CD4-positive, alpha-beta T cell (primary cell): ENCODE data around the gene CABP1. TPM values are rescaled to one million over a fixed set of nuclear protein-coding genes. Genes with fewer than 3 reads are reported as not detected.

Source experiments
- ATAC-seq: fragments of 200-7000 bp; cut with Tn5 transposase; one replicate; pipeline ENCODE4 v1.10.0; 2022; ENCODE audit warnings: mild to moderate bottlenecking; ENCODE audit not compliant: poor library complexity
- CTCF ChIA-PET: fragments of 350-600 bp; sonication (Branson Sonifier 250); formaldehyde crosslinking; loops from one replicate; lab custom pipeline; 2021; ENCODE audit warnings: antibody characterized with exemption, inconsistent platforms; lab: Charles Lee
- POLR2A ChIA-PET: fragments of 350-600 bp; sonication (Branson Sonifier 250); formaldehyde crosslinking; loops from one replicate; lab custom pipeline; 2021; ENCODE audit warnings: antibody characterized with exemption, inconsistent platforms; lab: Charles Lee
- DNase-seq, 14 experiments: peaks; one replicate each; pipeline ENCODE4 v3.0.0-alpha.2; 2013 to 2020; ENCODE audit warnings: mixed read lengths in 2 of 14
- H3K27ac ChIP-seq, 2 donors: one replicate each; pipeline versions ENCODE4 v1.5.1 to v1.7.0; 2013; ENCODE audit warnings: low read length in 2 of 2, low read depth in 1 of 2, mild to moderate bottlenecking in 1 of 2
- H3K27me3 ChIP-seq, 2 experiments: 1 replicate in 1 of 2; 2 replicates in 1 of 2; pipeline versions ENCODE4 v1.6.1 to v1.7.0; 2013; ENCODE audit warnings: low read length in 2 of 2, control low read depth in 1 of 2, mild to moderate bottlenecking in 1 of 2, moderate library complexity in 1 of 2; ENCODE audit not compliant: insufficient read depth in 2 of 2, control insufficient read depth in 1 of 2
- H3K36me3 ChIP-seq: one replicate; pipeline ENCODE4 v1.6.1; 2013; ENCODE audit warnings: low read length, control low read depth; ENCODE audit not compliant: insufficient read depth
- H3K4me1 ChIP-seq: one replicate; pipeline ENCODE4 v1.6.1; 2013; ENCODE audit warnings: low read length, control low read depth; ENCODE audit not compliant: insufficient read depth
- H3K4me3 ChIP-seq: one replicate; pipeline ENCODE4 v1.5.1; 2013; ENCODE audit warnings: mild to moderate bottlenecking, low read length, moderate library complexity
- H3K9me3 ChIP-seq, 2 experiments: 1 replicate in 1 of 2; 2 replicates in 1 of 2; pipeline versions ENCODE4 v1.6.1 to v1.7.0; 2013; ENCODE audit warnings: low read length in 2 of 2, mild to moderate bottlenecking in 2 of 2, control low read depth in 1 of 2, moderate library complexity in 1 of 2; ENCODE audit not compliant: control insufficient read depth in 1 of 2, insufficient read depth in 1 of 2
- H3K27ac Mint-ChIP-seq: one replicate; pipeline ENCODE4 v1.8.0; 2020; ENCODE audit warnings: mixed read lengths
- H3K27me3 Mint-ChIP-seq: one replicate; pipeline ENCODE4 v1.8.0; 2021; ENCODE audit warnings: mixed read lengths
- H3K36me3 Mint-ChIP-seq: one replicate; pipeline ENCODE4 v1.8.0; 2021; ENCODE audit warnings: low read depth, mixed read lengths
- H3K4me1 Mint-ChIP-seq: one replicate; pipeline ENCODE4 v1.8.0; 2021; ENCODE audit warnings: low read depth, mixed read lengths
- H3K4me3 Mint-ChIP-seq: one replicate; pipeline ENCODE4 v1.8.0; 2020; ENCODE audit warnings: mild to moderate bottlenecking, mixed read lengths
- H3K9me3 Mint-ChIP-seq: one replicate; pipeline ENCODE4 v1.8.0; 2020; ENCODE audit warnings: mixed read lengths
- CTCF ChIP-seq: fragments of 200-600 bp; IDR thresholded peaks from one replicate; pipeline ENCODE4 v1.8.0; 2022; ENCODE audit warnings: antibody characterized with exemption, mild to moderate bottlenecking
- intact Hi-C, 2 experiments: fragments of 100-400 bp; cut with DNase I in 1 of 2; cut with micrococcal nuclease in 1 of 2; formaldehyde crosslinking; loops; one replicate each; pipeline versions ENCODE4 v1.15.1 to v1.9.0; 2023 to 2025; cut with DNase I, micrococcal nuclease
- total RNA-seq, 174 experiments: library from RNA in 2 of 174; stranded (reverse) in 2 of 174; gene quantifications; one replicate each; pipeline ENCODE4 v1.2.3 and lab custom pipeline; 2021 to 2026

The CABP1 gene
- total RNA-seq, 2 experiments from 2014 or later = 0.11 TPM; not detected in 1

GRCh38 chr12:120688527-120689071 lies 48.2 kb downstream of the CABP1 start:
- Mint-ChIP-seq H3K27me3 (no peaks in the 10 kb centered on the region), H3K36me3 (peaks cover 20% of the 10 kb centered on the region), H3K9me3 (no peaks in the 10 kb centered on the region), H3K4me1 (peaks cover 67% of the 10 kb centered on the region), H3K4me3 (peak overlapping the region; percentile 90), H3K27ac (peak overlapping the region; percentile 76)
- H3K9me3 ChIP-seq = no peaks in the 10 kb centered on the region
- TF ChIP-seq CTCF = no peak
- H3K4me1 ChIP-seq = peaks cover 39% of the 10 kb centered on the region
- H3K36me3 ChIP-seq = peaks cover 8% of the 10 kb centered on the region
- H3K27me3 ChIP-seq = no peaks in the 10 kb centered on the region
- no peak overlapping the region for H3K27ac ChIP-seq
- intact Hi-C loops = loop anchor here (1.0 to 10.0 kb wide), 7 partner anchors 20 to 554 kb away; partner anchors contain the start of genes ACADS (in 1 of the 2), C12orf43 (in 1 of the 2), GCN1 (in 1 of the 2) and SPPL3 (in 1 of the 2)
- ChIA-PET POLR2A (interaction anchor here (1.6 kb wide), 1 partner anchor 107 kb away, joined by 5 read pairs; the partner anchor contains the start of gene POP5), CTCF (interaction anchor here (0.6 to 1.4 kb wide), 3 partner anchors 105 to 408 kb away, joined by 3 read pairs; partner anchors contain the start of gene SRSF9)
- peak overlapping the region; percentile 95 for H3K4me3 ChIP-seq
- ATAC-seq (no peak), DNase-seq (no peak)

- Histone ChIP-seq H3K36me3 (peaks cover 18% of the 10 kb centered on the region), H3K27ac (no peak overlapping the region), H3K4me1 (peaks cover 39% of the 10 kb centered on the region), H3K9me3 (no peaks in the 10 kb centered on the region), H3K4me3 (no peak overlapping the region), H3K27me3 (no peaks in the 10 kb centered on the region)
- CTCF ChIA-PET = no interaction called here
- TF ChIP-seq CTCF = no peak
- H3K36me3 Mint-ChIP-seq = peaks cover 30% of the 10 kb centered on the region
- no peak for DNase-seq
- POLR2A ChIA-PET = interaction anchor here (0.6 to 1.6 kb wide), 2 partner anchors 9 to 108 kb away, joined by 3 to 5 read pairs; partner anchors contain the start of gene POP5
- H3K9me3 Mint-ChIP-seq = no peaks in the 10 kb centered on the region
- H3K27ac Mint-ChIP-seq = no peak overlapping the region
- H3K4me1 Mint-ChIP-seq = peaks cover 74% of the 10 kb centered on the region
- no peaks in the 10 kb centered on the region for H3K27me3 Mint-ChIP-seq
- intact Hi-C loops = loop anchor here (1.0 to 10.0 kb wide), 7 partner anchors 19 to 553 kb away; partner anchors contain the start of genes ACADS (in 1 of the 2), C12orf43 (in 1 of the 2), GCN1 (in 1 of the 2) and SPPL3 (in 1 of the 2)
- H3K4me3 Mint-ChIP-seq = peak overlapping the region; percentile 90
- no peak for ATAC-seq
Observed at GRCh38 chr12:120689397-120690082, 49.1 kb downstream of the CABP1 start.

DNA sequence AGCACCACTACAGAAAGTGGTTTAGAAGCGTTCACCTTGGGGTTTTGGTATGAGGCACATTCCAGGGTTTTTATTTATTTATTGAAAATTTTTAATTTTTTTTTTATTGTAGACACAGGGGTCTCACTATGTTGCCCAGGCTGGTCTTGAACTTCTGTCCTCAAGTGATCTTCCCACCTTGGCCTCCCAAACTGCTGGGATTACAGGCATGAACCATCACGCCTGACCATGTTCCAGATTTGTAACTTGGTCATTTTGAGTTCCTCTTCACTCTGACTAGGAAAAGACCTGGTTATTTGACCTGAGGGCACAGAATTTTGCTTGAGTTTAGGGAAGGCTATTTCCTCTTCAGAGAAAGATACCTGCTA lies 49.6 kb downstream of the CABP1 start:
- intact Hi-C loops = no loop called here
- Mint-ChIP-seq H3K36me3 (peaks cover 35% of the 10 kb centered on the region), H3K27ac (no peak overlapping the region), H3K4me1 (peaks cover 79% of the 10 kb centered on the region), H3K27me3 (no peaks in the 10 kb centered on the region), H3K4me3 (peak overlapping the region; percentile 90), H3K9me3 (no peaks in the 10 kb centered on the region)
- no peak for TF ChIP-seq CTCF
- H3K36me3 ChIP-seq = peaks cover 23% of the 10 kb centered on the region
- no peak for DNase-seq
- ATAC-seq = no peak
- no peaks in the 10 kb centered on the region for H3K27me3 ChIP-seq
- no peak overlapping the region for H3K4me3 ChIP-seq
- POLR2A ChIA-PET = no interaction called here
- CTCF ChIA-PET = no interaction called here
- no peak overlapping the region for H3K27ac ChIP-seq
- peaks cover 39% of the 10 kb centered on the region for H3K4me1 ChIP-seq
- H3K9me3 ChIP-seq = no peaks in the 10 kb centered on the region
